Transverse colon (tissue), 4 donors: ENCODE measurements around the gene RBM20. TPM values are rescaled to one million over a fixed set of nuclear protein-coding genes. Genes with fewer than 3 reads are reported as not detected.

Experiments
- DNase-seq: peaks from one replicate; pipeline ENCODE4 v3.0.0-alpha.2; 2019
- H3K27ac ChIP-seq, 4 donors: fragments of 200-600 bp; sonication (generic); 2 replicates each; pipeline ENCODE4 v1.5.1; 2016 to 2018; ENCODE audit warnings: inconsistent platforms in 4 of 4
- H3K27me3 ChIP-seq: fragments of 200-600 bp; sonication (generic); 2 replicates; pipeline ENCODE4 v1.5.1; 2017; ENCODE audit warnings: inconsistent platforms
- H3K36me3 ChIP-seq, 4 donors: fragments of 200-600 bp; sonication (generic); 2 replicates each; pipeline ENCODE4 v1.5.1; 2017 to 2019; ENCODE audit warnings: inconsistent platforms in 4 of 4
- H3K4me1 ChIP-seq, 4 donors: fragments of 200-600 bp; sonication (generic); 2 replicates each; pipeline ENCODE4 v1.5.1; 2017 to 2020; ENCODE audit warnings: inconsistent platforms in 4 of 4
- H3K4me3 ChIP-seq, 4 donors: fragments of 200-600 bp; sonication (generic); 1 replicate in 1 of 4; 2 replicates in 3 of 4; pipeline versions ENCODE4 v1.5.1 to v1.6.1; 2017 to 2019; ENCODE audit warnings: inconsistent platforms in 4 of 4
- H3K9me3 ChIP-seq, 2 donors: fragments of 200-600 bp; sonication (generic); 2 replicates each; pipeline ENCODE4 v1.5.1; 2017 to 2019; ENCODE audit warnings: inconsistent platforms in 2 of 2
- EP300 ChIP-seq: sonication (generic); formaldehyde crosslinking; IDR thresholded peaks from one replicate; pipeline ENCODE4 v1.6.1; 2017; ENCODE audit warnings: antibody characterized with exemption, low read depth
- POLR2A ChIP-seq: fragments of 450-650 bp; IDR thresholded peaks from one replicate; pipeline ENCODE4 v1.6.1; 2016; ENCODE audit warnings: antibody characterized with exemption, mild to moderate bottlenecking, moderate library complexity
- POLR2AphosphoS5 ChIP-seq, 3 donors: sonication (generic); formaldehyde crosslinking; IDR thresholded peaks; one replicate each; pipeline ENCODE4 v1.6.1; 2016; ENCODE audit warnings: antibody characterized with exemption in 3 of 3
- WGBS, 2 donors: methylation state at CpG; one replicate each; pipeline ENCODE4 v1.1.5; 2018; ENCODE audit warnings: low coverage in 1 of 2; 5-methylcytosine and 5-hydroxymethylcytosine counted together
- in situ Hi-C, 4 donors: fragments of 200-750 bp; cut with MboI; loops; one replicate each; pipeline versions ENCODE4 v1.15.0 to v1.15.1; 2017; ENCODE audit warnings: low sequenced_read_pairs in 3 of 4, low pct_ligation_motif_present in 1 of 4, low pct_unique_long_range_greater_than_20kb in 1 of 4
- intact Hi-C: fragments of 100-400 bp; cut with DNase I; formaldehyde crosslinking; loops from one replicate; pipeline ENCODE4 v1.15.1; 2023; ENCODE audit warnings: low total_unique reads
- total RNA-seq, 4 donors: library from RNA; depleted of rRNA; stranded (reverse); fragments of >200 nt; gene quantifications; one replicate each; pipeline ENCODE4 v1.1.0, GENCODE V29; 2016
- TF ChIP-seq, protein P1 (sequence below), 5 experiments: fragments of 200-600 bp in 3 of 5; fragments of 450-650 bp in 2 of 5; sonication (generic) in 3 of 5; IDR thresholded peaks; 1 replicate in 2 of 5; 2 replicates in 3 of 5; pipeline ENCODE4 v1.5.1; 2016 to 2017; ENCODE audit warnings: antibody characterized with exemption in 5 of 5, inconsistent platforms in 3 of 5, mild to moderate bottlenecking in 2 of 5, moderate library complexity in 1 of 5

RBM20 gene
- total RNA-seq, 4 donors from 2014 or later: 1.2 to 10.5 (median 2.9) TPM

DNA sequence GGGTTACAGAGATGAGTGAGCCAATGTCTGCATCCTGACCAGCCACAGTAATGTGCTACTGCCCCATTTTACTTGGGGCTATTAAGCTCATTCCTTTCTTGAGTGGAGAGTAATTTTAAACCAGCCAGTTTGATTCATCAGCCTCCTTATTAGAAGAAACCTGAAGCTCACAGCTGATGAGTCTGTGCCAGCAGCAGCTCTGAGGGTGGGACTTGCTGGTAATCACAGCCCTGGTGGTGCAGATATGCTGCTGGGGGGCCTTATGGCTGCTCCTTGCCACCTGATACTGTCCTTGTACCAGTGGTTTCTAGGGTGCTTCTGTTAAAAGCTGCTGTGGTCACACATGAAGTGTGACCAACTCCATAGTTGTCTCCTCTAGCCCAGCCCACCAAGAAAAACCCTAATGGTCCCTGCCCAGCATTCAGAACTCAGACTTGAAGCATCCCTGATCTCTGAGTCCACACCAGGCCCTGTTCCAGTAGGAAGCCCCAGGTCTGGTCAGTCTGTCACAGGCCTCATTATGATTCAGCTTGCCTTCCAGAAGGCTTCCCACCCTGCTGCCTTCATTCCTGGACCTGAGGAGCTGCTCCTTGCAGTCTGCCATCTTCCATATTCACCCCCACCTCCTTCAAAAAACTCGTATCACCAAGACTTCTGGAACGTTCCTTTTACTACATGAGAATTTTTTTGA lies 28.9 kb upstream of the RBM20 start:
- in situ Hi-C loops: loop anchor here in 3 of 4 donors (25.0 kb wide), 3 partner anchors 272 to 1522 kb away; partner anchors contain the start of genes BBIP1 (in 1 of the 3) and SHOC2 (in 1 of the 3)
- H3K27me3 ChIP-seq: no peaks in the 10 kb centered on the region

DNA sequence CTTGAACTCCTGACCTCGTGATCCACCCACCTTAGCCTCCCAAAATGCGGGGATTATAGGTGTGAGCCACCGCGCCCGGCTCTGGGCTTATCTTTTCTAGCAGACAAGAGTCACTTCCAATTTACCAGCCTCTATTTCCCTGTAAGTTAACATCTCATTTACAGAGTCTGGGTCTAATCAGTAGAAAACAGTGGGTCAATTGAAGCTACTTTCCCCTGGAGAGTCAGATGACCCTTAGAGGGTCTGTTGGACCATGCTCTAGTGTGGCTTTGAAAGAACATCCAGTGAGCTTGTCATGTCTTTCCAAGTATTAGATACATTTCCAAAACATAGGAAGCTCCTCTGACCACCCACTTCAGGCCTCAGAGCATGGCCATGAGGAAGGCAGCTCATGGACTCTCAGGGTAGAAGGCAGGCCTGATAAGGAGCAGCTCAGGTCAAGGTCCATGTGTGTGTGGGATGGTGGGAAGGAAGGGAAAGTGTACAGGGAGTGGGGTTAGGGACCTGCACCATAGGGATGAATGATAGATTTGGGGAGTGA lies 27.6 kb upstream of the RBM20 start:
- H3K27me3 ChIP-seq: no peaks in the 10 kb centered on the region
- H3K9me3 ChIP-seq: no peaks in the 10 kb centered on the region
- in situ Hi-C loops (loop anchor here in 3 of 4 donors (25.0 kb wide), 3 partner anchors 271 to 1521 kb away; partner anchors contain the start of genes BBIP1 (in 1 of the 3) and SHOC2 (in 1 of the 3)), intact Hi-C loops (loop anchor here (5.0 kb wide), 1 partner anchor 66 kb away; no protein-coding TSS in a partner anchor)
- WGBS, 2 donors: 94% methylated on average over 5 of the region's 5 CpGs; no CpG with 5 or more reads in 1 of the 2 donors
- no peak for DNase-seq
- H3K36me3 ChIP-seq: no peaks in the 10 kb centered on the region
- H3K4me1 ChIP-seq: no peaks in the 10 kb centered on the region
- no peak overlapping the region for H3K4me3 ChIP-seq
- no peak overlapping the region for H3K27ac ChIP-seq
- TF ChIP-seq POLR2A (no peak), EP300 (no peak), POLR2AphosphoS5 (IDR thresholded peaks at IDR 0.05) (no peak)
- TF ChIP-seq, protein P1, sequence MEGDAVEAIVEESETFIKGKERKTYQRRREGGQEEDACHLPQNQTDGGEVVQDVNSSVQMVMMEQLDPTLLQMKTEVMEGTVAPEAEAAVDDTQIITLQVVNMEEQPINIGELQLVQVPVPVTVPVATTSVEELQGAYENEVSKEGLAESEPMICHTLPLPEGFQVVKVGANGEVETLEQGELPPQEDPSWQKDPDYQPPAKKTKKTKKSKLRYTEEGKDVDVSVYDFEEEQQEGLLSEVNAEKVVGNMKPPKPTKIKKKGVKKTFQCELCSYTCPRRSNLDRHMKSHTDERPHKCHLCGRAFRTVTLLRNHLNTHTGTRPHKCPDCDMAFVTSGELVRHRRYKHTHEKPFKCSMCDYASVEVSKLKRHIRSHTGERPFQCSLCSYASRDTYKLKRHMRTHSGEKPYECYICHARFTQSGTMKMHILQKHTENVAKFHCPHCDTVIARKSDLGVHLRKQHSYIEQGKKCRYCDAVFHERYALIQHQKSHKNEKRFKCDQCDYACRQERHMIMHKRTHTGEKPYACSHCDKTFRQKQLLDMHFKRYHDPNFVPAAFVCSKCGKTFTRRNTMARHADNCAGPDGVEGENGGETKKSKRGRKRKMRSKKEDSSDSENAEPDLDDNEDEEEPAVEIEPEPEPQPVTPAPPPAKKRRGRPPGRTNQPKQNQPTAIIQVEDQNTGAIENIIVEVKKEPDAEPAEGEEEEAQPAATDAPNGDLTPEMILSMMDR (IDR thresholded peaks at IDR 0.05): no peak

More for the DNA sequence above, 28.9 kb upstream of the RBM20 start:
- H3K4me3 ChIP-seq: no peak overlapping the region
- 59 to 72% methylated on average over 2 of the region's 2 CpGs for WGBS, 2 donors
- intact Hi-C loops: loop anchor here (5.0 kb wide), 1 partner anchor 67 kb away; no protein-coding TSS in a partner anchor
- no peak overlapping the region for H3K27ac ChIP-seq
- no peak for TF ChIP-seq POLR2A
- no peak for TF ChIP-seq POLR2AphosphoS5 (IDR thresholded peaks at IDR 0.05)
- TF ChIP-seq, protein P1 (IDR thresholded peaks at IDR 0.05): no peak
- TF ChIP-seq EP300: no peak
- no peaks in the 10 kb centered on the region for H3K9me3 ChIP-seq
- no peaks in the 10 kb centered on the region for H3K4me1 ChIP-seq
- DNase-seq: no peak
- no peaks in the 10 kb centered on the region for H3K36me3 ChIP-seq

DNA sequence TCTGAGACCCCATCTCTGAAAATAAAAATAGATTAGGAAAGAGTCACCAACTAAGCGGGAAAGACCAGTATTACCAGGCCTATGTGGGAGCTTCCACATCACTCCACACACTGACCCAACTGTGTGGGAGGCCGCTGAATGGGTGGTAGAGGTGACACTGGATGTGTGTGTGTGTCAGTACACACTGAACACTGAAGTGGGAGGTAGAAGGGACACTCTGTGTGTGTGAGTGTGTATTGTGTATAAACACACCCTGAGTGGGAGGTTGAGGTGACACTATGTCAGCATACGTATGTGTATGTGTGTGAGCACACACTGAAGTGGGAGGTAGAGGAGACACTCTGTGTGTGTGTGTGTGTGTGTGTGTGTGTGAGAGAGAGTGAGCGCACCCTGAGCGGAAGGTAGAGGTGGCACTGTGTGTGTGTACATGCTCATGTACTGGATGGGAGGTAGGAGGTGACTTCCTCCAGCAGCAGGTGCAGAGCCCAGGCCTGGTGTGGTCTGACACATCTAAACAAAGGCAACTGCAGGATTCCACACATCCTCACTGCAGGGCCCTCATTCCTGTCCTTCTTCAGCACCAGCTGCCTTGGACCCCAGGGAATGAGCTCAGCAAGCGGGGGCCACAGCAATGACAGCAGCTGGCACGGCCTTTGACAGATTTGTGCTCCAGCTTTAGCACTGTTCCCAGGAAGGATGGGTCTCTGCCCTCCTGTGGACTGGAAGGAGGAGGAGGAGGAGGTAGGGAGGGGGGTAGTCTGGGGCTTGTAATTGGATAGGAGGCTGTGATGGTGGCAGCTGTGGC lies 26.5 kb upstream of the RBM20 start:
- DNase-seq: no peak

DNA sequence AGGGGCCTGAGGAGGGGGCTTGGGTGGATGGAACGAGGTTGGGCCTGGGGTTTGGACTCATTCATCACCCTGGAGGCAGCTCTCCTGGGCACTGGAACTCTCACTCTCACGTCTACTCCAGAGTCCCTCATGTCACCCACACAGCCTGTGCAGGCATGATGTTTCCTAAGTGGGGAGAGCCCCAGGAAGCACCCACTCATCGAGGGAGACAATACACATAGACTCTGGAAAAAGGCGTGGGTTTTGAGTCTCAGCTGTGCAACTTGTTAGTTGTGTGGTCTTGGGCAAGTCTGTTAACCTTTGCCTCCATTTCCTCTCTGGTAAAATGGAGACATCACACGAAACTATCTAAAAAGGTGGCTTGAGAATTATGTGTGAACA lies 25.9 kb upstream of the RBM20 start:
- intact Hi-C loops: loop anchor here (5.0 kb wide), 1 partner anchor 64 kb away; no protein-coding TSS in a partner anchor

More for the DNA sequence above, 26.5 kb upstream of the RBM20 start:
- Histone ChIP-seq H3K27me3 (no peaks in the 10 kb centered on the region), H3K36me3 (no peaks in the 10 kb centered on the region), H3K4me3 (no peak overlapping the region), H3K27ac (no peak overlapping the region), H3K9me3 (no peaks in the 10 kb centered on the region), H3K4me1 (no peaks in the 10 kb centered on the region)
- WGBS, 2 donors: 89 to 91% methylated on average over 3 to 7 of the region's 7 CpGs
- in situ Hi-C loops: loop anchor here in 3 of 4 donors (25.0 kb wide), 3 partner anchors 270 to 1520 kb away; partner anchors contain the start of genes BBIP1 (in 1 of the 3) and SHOC2 (in 1 of the 3)
- TF ChIP-seq POLR2AphosphoS5 (IDR thresholded peaks at IDR 0.05) (no peak), POLR2A (no peak)
- intact Hi-C loops: loop anchor here (5.0 kb wide), 1 partner anchor 65 kb away; no protein-coding TSS in a partner anchor

More for the DNA sequence above, 25.9 kb upstream of the RBM20 start:
- in situ Hi-C loops: loop anchor here in 3 of 4 donors (25.0 kb wide), 3 partner anchors 269 to 1519 kb away; partner anchors contain the start of genes BBIP1 (in 1 of the 3) and SHOC2 (in 1 of the 3)
- DNase-seq: no peak
- TF ChIP-seq POLR2AphosphoS5 (IDR thresholded peaks at IDR 0.05) (no peak), POLR2A (no peak)
- TF ChIP-seq, protein P1 (IDR thresholded peaks at IDR 0.05): no peak
- H3K4me3 ChIP-seq: no peak overlapping the region
- no peaks in the 10 kb centered on the region for H3K27me3 ChIP-seq
- no peaks in the 10 kb centered on the region for H3K4me1 ChIP-seq
- H3K9me3 ChIP-seq: no peaks in the 10 kb centered on the region
- H3K27ac ChIP-seq: no peak overlapping the region
- WGBS, 2 donors: 67% methylated on average over 1 to 5 of the region's 5 CpGs
- H3K36me3 ChIP-seq: no peaks in the 10 kb centered on the region
